HPDE6-E6E7 (cell line): ENCODE measurements around the gene NME3.
"Not testable (repeated sequence)": the region's sequence is repeated elsewhere in the genome, so short reads cannot be mapped to it uniquely, and the experiment has no call there.

Experiments
- DNase-seq: peaks from one replicate; pipeline ENCODE4 v3.0.0; 2011; ENCODE audit warnings: missing footprints; ENCODE audit errors: extremely low spot score

NME3 gene

GRCh38 chr16:1771188-1771863, at the start of gene NME3:
NME3 (minus strand) TSS chr16:1771543; CDS start chr16:1771534, 9 bp downstream.
- DNase-seq: peak; percentile 66

GRCh38 chr16:1820946-1821290, 49.6 kb upstream of the NME3 start:
- no peak for DNase-seq

- DNase-seq: no peak
These were observed 49.0 kb upstream of the NME3 start for GRCh38 chr16:1820096-1820945.

- DNase-seq: no peak
These were observed 48.3 kb upstream of the NME3 start for GRCh38 chr16:1819611-1820010.

GRCh38 chr16:1818873-1819525, 47.7 kb upstream of the NME3 start:
- no peak for DNase-seq

GRCh38 chr16:1818204-1818872, 47.0 kb upstream of the NME3 start:
- DNase-seq: no peak

GRCh38 chr16:1817716-1818115, 46.4 kb upstream of the NME3 start:
- no peak for DNase-seq

- no peak for DNase-seq
These were observed 45.9 kb upstream of the NME3 start for GRCh38 chr16:1817276-1817589.

GRCh38 chr16:1816396-1817275, 45.3 kb upstream of the NME3 start:
- no peak for DNase-seq

- DNase-seq: no peak
These were observed 44.1 kb upstream of the NME3 start for GRCh38 chr16:1815461-1815860.

- peak; percentile 58 for DNase-seq
These were observed 41.4 kb upstream of the NME3 start for GRCh38 chr16:1812732-1813163.

- DNase-seq: no peak
These were observed 39.2 kb upstream of the NME3 start for GRCh38 chr16:1810536-1810935.

- no peak for DNase-seq
These were observed 38.8 kb upstream of the NME3 start for GRCh38 chr16:1810106-1810505.

GRCh38 chr16:1809281-1809801, 38.0 kb upstream of the NME3 start:
- no peak for DNase-seq

- no peak for DNase-seq
These were observed 37.3 kb upstream of the NME3 start for GRCh38 chr16:1808691-1809090.

GRCh38 chr16:1807626-1808025, 36.3 kb upstream of the NME3 start:
- DNase-seq: no peak

- DNase-seq: no peak
These were observed 29.4 kb upstream of the NME3 start for GRCh38 chr16:1800701-1801100.

- DNase-seq: not testable (repeated sequence)
These were observed 27.9 kb upstream of the NME3 start for GRCh38 chr16:1799263-1799662.

- no peak for DNase-seq
These were observed 23.7 kb upstream of the NME3 start for GRCh38 chr16:1794908-1795666.

- DNase-seq: no peak
These were observed 23.0 kb upstream of the NME3 start for GRCh38 chr16:1794221-1794871.
